ENCODE data around the gene PPP3CB.

Gene PPP3CB

DNA sequence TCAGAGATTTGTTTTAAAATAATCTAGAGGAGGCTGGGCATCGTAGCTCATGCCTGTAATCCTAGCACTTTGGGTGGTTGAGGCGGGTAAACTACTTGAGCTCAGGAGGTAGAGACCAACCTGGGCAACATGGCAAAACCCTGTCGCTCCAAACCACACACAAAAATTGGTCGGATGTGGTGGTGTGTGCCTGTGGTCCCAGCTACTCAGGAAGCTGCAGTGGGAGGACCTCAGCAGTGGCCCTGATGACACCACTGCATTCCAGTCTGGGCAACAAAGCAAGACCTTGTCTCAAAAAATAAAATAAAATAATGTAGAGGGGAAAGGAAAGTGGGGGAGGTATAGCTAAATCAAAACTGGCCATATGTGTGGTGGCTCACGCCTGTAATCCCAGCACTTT lies 13.9 kb upstream of the PPP3CB start:
- TF ChIP-seq, protein P1, sequence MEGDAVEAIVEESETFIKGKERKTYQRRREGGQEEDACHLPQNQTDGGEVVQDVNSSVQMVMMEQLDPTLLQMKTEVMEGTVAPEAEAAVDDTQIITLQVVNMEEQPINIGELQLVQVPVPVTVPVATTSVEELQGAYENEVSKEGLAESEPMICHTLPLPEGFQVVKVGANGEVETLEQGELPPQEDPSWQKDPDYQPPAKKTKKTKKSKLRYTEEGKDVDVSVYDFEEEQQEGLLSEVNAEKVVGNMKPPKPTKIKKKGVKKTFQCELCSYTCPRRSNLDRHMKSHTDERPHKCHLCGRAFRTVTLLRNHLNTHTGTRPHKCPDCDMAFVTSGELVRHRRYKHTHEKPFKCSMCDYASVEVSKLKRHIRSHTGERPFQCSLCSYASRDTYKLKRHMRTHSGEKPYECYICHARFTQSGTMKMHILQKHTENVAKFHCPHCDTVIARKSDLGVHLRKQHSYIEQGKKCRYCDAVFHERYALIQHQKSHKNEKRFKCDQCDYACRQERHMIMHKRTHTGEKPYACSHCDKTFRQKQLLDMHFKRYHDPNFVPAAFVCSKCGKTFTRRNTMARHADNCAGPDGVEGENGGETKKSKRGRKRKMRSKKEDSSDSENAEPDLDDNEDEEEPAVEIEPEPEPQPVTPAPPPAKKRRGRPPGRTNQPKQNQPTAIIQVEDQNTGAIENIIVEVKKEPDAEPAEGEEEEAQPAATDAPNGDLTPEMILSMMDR (IDR thresholded peaks at IDR 0.05) = no peak
- H3K9me3 ChIP-seq = no peaks in the 10 kb centered on the region
- H3K4me1 ChIP-seq = no peaks in the 10 kb centered on the region
- intact Hi-C loops (cut with DNase I; ENCODE audit: low total_unique reads) = no loop called here
- peaks cover 13 to 53% (median 13%) of the 10 kb centered on the region in 3 donors for H3K36me3 ChIP-seq
- H3K27me3 ChIP-seq = no peaks in the 10 kb centered on the region
- H3K27ac ChIP-seq = no peak overlapping the region
- DNase-seq = no peak
- H3K4me3 ChIP-seq = no peak overlapping the region

DNA sequence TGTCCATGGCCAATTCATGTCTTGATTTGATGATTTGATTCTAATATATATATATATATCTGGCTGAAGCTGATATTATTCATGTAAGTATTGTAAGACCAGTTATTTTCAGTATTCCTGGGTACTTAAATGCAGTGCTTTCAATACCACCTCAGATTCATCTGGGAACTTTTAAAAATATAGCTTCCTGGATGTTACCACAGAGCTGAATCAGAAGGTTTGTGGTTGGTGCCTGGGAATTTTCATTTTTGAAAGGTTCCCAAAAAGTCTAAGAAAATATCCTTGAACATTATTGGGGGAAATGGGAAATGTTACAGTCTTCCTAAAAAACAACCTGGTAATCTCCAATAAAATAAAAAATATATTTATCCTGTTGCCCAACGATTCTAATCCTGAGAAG lies 10.7 kb upstream of the PPP3CB start:
- Histone ChIP-seq H3K27ac (no peak overlapping the region), H3K4me1 (no peaks in the 10 kb centered on the region), H3K36me3 (peaks cover 16 to 54% (median 18%) of the 10 kb centered on the region in 3 donors), H3K4me3 (no peak overlapping the region), H3K27me3 (no peaks in the 10 kb centered on the region), H3K9me3 (no peaks in the 10 kb centered on the region)
- TF ChIP-seq, protein P1 (IDR thresholded peaks at IDR 0.05) = no peak
- no peak for DNase-seq
- intact Hi-C loops (cut with DNase I; ENCODE audit: low total_unique reads) = no loop called here

DNA sequence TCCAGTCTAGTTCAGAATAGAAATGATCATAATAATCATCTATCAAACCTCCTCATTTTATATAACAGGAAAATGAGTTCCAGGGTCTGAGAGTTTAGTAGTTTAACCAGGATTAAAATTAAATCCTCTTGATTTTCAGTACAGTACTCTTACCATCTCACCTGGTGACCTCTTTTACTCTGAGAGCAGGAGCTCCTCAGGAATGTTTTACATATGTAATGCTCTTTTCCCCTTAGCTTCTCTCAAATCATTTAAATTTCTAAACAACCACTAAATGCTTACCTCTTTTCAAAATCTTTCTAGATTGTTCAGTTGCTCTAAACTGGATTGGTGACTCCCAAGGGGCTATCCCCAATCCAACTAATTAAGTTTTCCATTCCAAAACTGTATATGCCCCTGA lies 10.2 kb upstream of the PPP3CB start:
- no peaks in the 10 kb centered on the region for H3K9me3 ChIP-seq
- no peaks in the 10 kb centered on the region for H3K4me1 ChIP-seq
- intact Hi-C loops (cut with DNase I; ENCODE audit: low total_unique reads) = no loop called here
- H3K27ac ChIP-seq = no peak overlapping the region
- TF ChIP-seq, protein P1 (IDR thresholded peaks at IDR 0.05) = no peak
- H3K36me3 ChIP-seq = peaks cover 16 to 52% (median 18%) of the 10 kb centered on the region in 3 donors
- H3K4me3 ChIP-seq = no peak overlapping the region
- H3K27me3 ChIP-seq = no peaks in the 10 kb centered on the region
- no peak for DNase-seq

DNA sequence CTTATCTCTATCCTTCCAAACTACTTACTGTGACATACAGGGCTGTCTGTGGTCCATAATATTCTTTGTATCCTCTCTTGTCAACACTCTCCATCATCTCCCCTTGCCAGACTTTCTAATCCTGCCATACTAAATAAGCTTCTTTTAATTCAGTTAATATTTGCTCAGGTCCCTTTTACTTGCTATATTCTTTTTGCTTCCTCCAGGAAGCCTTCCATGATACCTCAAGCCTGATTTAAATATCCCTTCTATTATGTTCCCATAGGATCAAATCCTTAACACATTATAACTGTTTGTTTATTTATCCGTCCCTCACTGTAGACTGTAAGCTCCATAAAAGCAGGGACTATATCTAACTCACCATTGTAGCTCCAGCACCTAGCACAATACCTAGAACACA lies 7.2 kb upstream of the PPP3CB start:
- intact Hi-C loops (cut with DNase I; ENCODE audit: low total_unique reads) = no loop called here
- no peaks in the 10 kb centered on the region for H3K27me3 ChIP-seq
- peaks cover 38 to 73% (median 45%) of the 10 kb centered on the region in 3 donors for H3K36me3 ChIP-seq

DNA sequence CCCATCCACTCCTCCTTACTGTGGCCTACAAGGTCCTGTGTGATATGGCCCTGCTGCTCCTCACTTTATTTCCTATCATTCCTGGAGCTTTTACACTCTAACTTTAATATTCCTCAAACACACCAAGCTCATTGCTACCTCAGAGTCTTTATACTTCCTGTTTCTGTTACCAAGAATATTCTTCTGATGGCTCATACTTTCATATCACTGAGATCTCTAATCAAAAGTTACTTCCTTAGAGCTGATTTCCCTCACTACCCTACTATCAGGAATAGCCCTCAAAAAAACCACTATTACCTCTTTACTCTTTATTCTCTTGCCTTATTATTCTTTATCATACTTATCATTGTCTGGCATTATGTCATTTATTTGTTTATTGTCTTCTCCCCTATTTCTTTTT lies 5.8 kb upstream of the PPP3CB start:
- no peak for DNase-seq
- intact Hi-C loops (cut with DNase I; ENCODE audit: low total_unique reads) = no loop called here
- Histone ChIP-seq H3K36me3 (peaks cover 39 to 78% (median 46%) of the 10 kb centered on the region in 3 donors), H3K27ac (no peak overlapping the region), H3K9me3 (no peaks in the 10 kb centered on the region), H3K4me1 (peaks cover 0 to 4% (median 3%) of the 10 kb centered on the region in 4 donors), H3K4me3 (no peak overlapping the region), H3K27me3 (no peaks in the 10 kb centered on the region)
- TF ChIP-seq, protein P1 (IDR thresholded peaks at IDR 0.05) = no peak

More for the DNA sequence above, 7.2 kb upstream of the PPP3CB start:
- Histone ChIP-seq H3K9me3 (no peaks in the 10 kb centered on the region), H3K4me1 (no peaks in the 10 kb centered on the region), H3K27ac (no peak overlapping the region), H3K4me3 (no peak overlapping the region)
- TF ChIP-seq, protein P1 (IDR thresholded peaks at IDR 0.05) = no peak
- no peak for DNase-seq

DNA sequence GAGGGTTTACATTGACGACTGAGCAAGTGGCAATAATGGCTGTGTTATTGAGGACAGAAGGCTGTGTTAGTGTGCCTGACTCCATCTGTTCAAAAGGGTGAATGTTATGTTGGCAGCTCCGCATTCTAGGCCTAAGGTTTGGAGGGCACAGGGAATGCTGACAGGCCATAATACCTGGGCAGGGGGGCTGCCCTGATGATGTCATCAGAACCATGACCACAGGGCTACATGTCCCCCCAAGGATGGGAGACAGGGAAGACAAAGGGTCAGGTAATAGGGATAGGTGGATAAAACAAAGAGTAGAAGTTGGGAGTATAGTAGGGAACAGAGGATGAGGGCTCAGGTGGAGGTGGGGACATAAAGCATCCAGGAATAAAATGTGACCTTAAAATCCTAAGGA lies 1.8 kb upstream of the PPP3CB start:
- no peak overlapping the region for H3K4me3 ChIP-seq
- peaks cover 21 to 47% (median 30%) of the 10 kb centered on the region in 3 donors for H3K36me3 ChIP-seq
- intact Hi-C loops (cut with DNase I; ENCODE audit: low total_unique reads) = no loop called here
- H3K9me3 ChIP-seq = no peaks in the 10 kb centered on the region
- no peaks in the 10 kb centered on the region for H3K27me3 ChIP-seq
- peaks cover 0 to 33% (median 24%) of the 10 kb centered on the region in 4 donors for H3K4me1 ChIP-seq
- TF ChIP-seq, protein P1 (IDR thresholded peaks at IDR 0.05) = no peak
- no peak overlapping the region for H3K27ac ChIP-seq
- DNase-seq = no peak

All from tibial artery (tissue), 4 donors.